ENCODE data around the gene CASP1.

DNA sequence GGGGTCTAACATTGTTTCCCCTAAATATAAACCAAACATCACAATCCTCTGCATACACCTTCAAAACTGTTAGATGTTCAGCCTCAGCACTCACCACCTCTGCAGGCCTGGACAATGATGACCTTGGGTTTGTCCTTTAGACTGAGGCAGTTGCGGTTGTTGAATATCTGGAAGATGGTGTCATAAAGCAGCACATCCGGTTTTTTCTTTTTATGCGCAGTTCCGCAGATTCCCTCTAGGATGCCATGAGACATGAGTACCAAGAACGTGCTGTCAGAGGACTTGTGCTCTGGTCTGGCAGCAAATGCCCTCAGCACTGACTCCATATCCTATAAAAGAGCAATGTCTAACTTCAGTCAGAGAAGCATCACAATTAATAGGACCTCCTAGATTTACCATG lies 34.8 kb downstream of the CASP1 start:
- TF ChIP-seq ZNF548 (tag by site-specific recombination; IDR thresholded peaks at IDR 0.05) = no peak
- TF ChIP-seq, protein P1, sequence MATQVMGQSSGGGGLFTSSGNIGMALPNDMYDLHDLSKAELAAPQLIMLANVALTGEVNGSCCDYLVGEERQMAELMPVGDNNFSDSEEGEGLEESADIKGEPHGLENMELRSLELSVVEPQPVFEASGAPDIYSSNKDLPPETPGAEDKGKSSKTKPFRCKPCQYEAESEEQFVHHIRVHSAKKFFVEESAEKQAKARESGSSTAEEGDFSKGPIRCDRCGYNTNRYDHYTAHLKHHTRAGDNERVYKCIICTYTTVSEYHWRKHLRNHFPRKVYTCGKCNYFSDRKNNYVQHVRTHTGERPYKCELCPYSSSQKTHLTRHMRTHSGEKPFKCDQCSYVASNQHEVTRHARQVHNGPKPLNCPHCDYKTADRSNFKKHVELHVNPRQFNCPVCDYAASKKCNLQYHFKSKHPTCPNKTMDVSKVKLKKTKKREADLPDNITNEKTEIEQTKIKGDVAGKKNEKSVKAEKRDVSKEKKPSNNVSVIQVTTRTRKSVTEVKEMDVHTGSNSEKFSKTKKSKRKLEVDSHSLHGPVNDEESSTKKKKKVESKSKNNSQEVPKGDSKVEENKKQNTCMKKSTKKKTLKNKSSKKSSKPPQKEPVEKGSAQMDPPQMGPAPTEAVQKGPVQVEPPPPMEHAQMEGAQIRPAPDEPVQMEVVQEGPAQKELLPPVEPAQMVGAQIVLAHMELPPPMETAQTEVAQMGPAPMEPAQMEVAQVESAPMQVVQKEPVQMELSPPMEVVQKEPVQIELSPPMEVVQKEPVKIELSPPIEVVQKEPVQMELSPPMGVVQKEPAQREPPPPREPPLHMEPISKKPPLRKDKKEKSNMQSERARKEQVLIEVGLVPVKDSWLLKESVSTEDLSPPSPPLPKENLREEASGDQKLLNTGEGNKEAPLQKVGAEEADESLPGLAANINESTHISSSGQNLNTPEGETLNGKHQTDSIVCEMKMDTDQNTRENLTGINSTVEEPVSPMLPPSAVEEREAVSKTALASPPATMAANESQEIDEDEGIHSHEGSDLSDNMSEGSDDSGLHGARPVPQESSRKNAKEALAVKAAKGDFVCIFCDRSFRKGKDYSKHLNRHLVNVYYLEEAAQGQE (tag by site-specific recombination; IDR thresholded peaks at IDR 0.05) = no peak
- TF ChIP-seq, protein P2, sequence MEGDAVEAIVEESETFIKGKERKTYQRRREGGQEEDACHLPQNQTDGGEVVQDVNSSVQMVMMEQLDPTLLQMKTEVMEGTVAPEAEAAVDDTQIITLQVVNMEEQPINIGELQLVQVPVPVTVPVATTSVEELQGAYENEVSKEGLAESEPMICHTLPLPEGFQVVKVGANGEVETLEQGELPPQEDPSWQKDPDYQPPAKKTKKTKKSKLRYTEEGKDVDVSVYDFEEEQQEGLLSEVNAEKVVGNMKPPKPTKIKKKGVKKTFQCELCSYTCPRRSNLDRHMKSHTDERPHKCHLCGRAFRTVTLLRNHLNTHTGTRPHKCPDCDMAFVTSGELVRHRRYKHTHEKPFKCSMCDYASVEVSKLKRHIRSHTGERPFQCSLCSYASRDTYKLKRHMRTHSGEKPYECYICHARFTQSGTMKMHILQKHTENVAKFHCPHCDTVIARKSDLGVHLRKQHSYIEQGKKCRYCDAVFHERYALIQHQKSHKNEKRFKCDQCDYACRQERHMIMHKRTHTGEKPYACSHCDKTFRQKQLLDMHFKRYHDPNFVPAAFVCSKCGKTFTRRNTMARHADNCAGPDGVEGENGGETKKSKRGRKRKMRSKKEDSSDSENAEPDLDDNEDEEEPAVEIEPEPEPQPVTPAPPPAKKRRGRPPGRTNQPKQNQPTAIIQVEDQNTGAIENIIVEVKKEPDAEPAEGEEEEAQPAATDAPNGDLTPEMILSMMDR (tag by site-specific recombination; IDR thresholded peaks at IDR 0.05) = no peak
- no peak for TF ChIP-seq ZNF302 (tag by site-specific recombination; IDR thresholded peaks at IDR 0.05; ENCODE audit: low read depth)
- TF ChIP-seq ZNF24 (tag by site-specific recombination; IDR thresholded peaks at IDR 0.05) = no peak
- TF ChIP-seq, protein P3, sequence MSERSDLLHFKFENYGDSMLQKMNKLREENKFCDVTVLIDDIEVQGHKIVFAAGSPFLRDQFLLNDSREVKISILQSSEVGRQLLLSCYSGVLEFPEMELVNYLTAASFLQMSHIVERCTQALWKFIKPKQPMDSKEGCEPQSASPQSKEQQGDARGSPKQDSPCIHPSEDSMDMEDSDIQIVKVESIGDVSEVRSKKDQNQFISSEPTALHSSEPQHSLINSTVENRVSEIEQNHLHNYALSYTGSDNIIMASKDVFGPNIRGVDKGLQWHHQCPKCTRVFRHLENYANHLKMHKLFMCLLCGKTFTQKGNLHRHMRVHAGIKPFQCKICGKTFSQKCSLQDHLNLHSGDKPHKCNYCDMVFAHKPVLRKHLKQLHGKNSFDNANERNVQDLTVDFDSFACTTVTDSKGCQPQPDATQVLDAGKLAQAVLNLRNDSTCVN (tag by site-specific recombination; optimal IDR thresholded peaks at IDR 0.05) = no peak
- TF ChIP-seq YY1 (tag by site-specific recombination; IDR thresholded peaks at IDR 0.05) = no peak
- TF ChIP-seq, protein P4, sequence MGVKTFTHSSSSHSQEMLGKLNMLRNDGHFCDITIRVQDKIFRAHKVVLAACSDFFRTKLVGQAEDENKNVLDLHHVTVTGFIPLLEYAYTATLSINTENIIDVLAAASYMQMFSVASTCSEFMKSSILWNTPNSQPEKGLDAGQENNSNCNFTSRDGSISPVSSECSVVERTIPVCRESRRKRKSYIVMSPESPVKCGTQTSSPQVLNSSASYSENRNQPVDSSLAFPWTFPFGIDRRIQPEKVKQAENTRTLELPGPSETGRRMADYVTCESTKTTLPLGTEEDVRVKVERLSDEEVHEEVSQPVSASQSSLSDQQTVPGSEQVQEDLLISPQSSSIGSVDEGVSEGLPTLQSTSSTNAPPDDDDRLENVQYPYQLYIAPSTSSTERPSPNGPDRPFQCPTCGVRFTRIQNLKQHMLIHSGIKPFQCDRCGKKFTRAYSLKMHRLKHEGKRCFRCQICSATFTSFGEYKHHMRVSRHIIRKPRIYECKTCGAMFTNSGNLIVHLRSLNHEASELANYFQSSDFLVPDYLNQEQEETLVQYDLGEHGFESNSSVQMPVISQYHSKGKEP (tag by site-specific recombination; IDR thresholded peaks at IDR 0.05) = no peak
- no peak for TF ChIP-seq ZNF274 (IDR thresholded peaks at IDR 0.05; ENCODE audit: low read length)
- no peak for TF ChIP-seq ZNF274 (tag by site-specific recombination; IDR thresholded peaks at IDR 0.05; ENCODE audit: borderline replicate concordance)
- TF ChIP-seq ZNF121 (tag by site-specific recombination; IDR thresholded peaks at IDR 0.05) = no peak
- TF ChIP-seq ZNF184 (tag by site-specific recombination; IDR thresholded peaks at IDR 0.05) = no peak

Measured in HEK293 (cell line).